ENCODE results near the gene HSD17B12. TPM values are rescaled to one million over a fixed set of nuclear protein-coding genes. Genes with fewer than 3 reads are reported as not detected.

Gene HSD17B12
- polyA plus RNA-seq, 3 donors: 13.3 to 35.5 (median 30.4) TPM

DNA sequence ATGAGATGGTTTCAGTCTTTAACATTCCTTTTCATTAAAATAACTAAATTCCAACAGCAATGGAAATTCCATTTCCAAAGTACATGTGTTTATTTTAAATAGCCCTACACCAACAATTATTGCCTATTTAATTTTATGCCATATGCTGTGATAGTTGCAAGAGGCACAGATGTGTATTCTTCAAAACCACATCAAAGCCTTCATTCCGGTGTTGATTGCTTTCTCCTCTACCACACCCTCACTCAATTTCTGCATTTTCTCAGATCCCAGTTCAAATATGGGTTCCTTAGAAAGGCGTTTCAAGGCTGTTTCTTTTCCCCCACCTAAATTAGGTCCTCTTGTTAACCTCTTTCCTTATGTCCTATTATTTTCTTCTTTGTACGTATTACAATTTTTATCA is 6.0 kb upstream of the HSD17B12 start:
- Histone ChIP-seq H2AFZ (ENCODE audit: insufficient read depth, low read depth, low read length, poor library complexity, severe bottlenecking) (no peak overlapping the region), H4K20me1 (ENCODE audit: insufficient read depth, low read length) (no peaks in the 10 kb centered on the region), H3K36me3 (replicated peaks in 1 of 2; ENCODE audit: control insufficient read depth in 1 of 2, insufficient read depth in 2 of 2, low read length in 2 of 2) (no peaks in the 10 kb centered on the region), H3K27ac (ENCODE audit: low read depth in 1 of 2, low read length in 2 of 2) (no peak overlapping the region), H3K4me1 (ENCODE audit: control insufficient read depth in 1 of 2, insufficient read depth in 2 of 2, low read length in 2 of 2) (peaks cover 1 to 2% of the 10 kb centered on the region in 2 donors), H3K79me2 (ENCODE audit: insufficient read depth, low read length) (no peaks in the 10 kb centered on the region), H3K9ac (ENCODE audit: insufficient read depth, low read length, poor library complexity, severe bottlenecking) (no peak overlapping the region), H3K27me3 (ENCODE audit: control insufficient read depth in 2 of 2, insufficient read depth in 2 of 2, low read length in 2 of 2) (peaks cover under 1 to 3% of the 10 kb centered on the region in 2 donors), H3K4me2 (replicated peaks; ENCODE audit: extremely low read depth, low read length, poor library complexity, severe bottlenecking) (no peak overlapping the region), H3K4me3 (replicated peaks in 1 of 3; ENCODE audit: low read depth in 2 of 3, low read length in 3 of 3) (no peak overlapping the region), H3K9me3 (replicated peaks in 1 of 2; ENCODE audit: control insufficient read depth in 1 of 2, insufficient read depth in 1 of 2, low read length in 2 of 2) (no peaks in the 10 kb centered on the region)
- no peak for DNase-seq
- Mint-ChIP-seq H3K9me3 (peaks cover 0 to 14% (median 4%) of the 10 kb centered on the region in 7 donors), H3K27me3 (ENCODE audit: low read depth in 3 of 3) (peaks cover 3 to 15% (median 12%) of the 10 kb centered on the region in 3 donors), H3K4me3 (no peak overlapping the region), H3K4me1 (peaks cover 3% of the 10 kb centered on the region), H3K36me3 (no peaks in the 10 kb centered on the region), H3K27ac (no peak overlapping the region)
- no peak for TF ChIP-seq CTCF (IDR thresholded peaks at IDR 0.05)
- 0% methylated on average over 1 of the region's 3 CpGs for WGBS (ENCODE audit: insufficient coverage)
- intact Hi-C loops (cut with micrococcal nuclease): loop anchor here in 1 of 2 donors (10.0 kb wide), 1 partner anchor 320 kb away; the partner anchor contains the start of gene TTC17

- H3K4me2 ChIP-seq (replicated peaks; ENCODE audit: extremely low read depth, low read length, poor library complexity, severe bottlenecking): no peak overlapping the region
- H3K27ac Mint-ChIP-seq: no peak overlapping the region
- no peaks in the 10 kb centered on the region for H3K36me3 ChIP-seq (replicated peaks in 1 of 2; ENCODE audit: control insufficient read depth in 1 of 2, insufficient read depth in 2 of 2, low read length in 2 of 2)
- intact Hi-C loops (cut with micrococcal nuclease): loop anchor here in 1 of 2 donors (10.0 kb wide), 1 partner anchor 322 kb away; the partner anchor contains the start of gene TTC17
- peaks cover 2 to 15% (median 10%) of the 10 kb centered on the region in 3 donors for H3K27me3 Mint-ChIP-seq (ENCODE audit: low read depth in 3 of 3)
- H3K4me1 Mint-ChIP-seq: peaks cover 17% of the 10 kb centered on the region
- H3K9me3 ChIP-seq (replicated peaks in 1 of 2; ENCODE audit: control insufficient read depth in 1 of 2, insufficient read depth in 1 of 2, low read length in 2 of 2): no peaks in the 10 kb centered on the region
- no peak overlapping the region for H3K27ac ChIP-seq (ENCODE audit: low read depth in 1 of 2, low read length in 2 of 2)
- H3K4me3 Mint-ChIP-seq: no peak overlapping the region
- no CpG with 5 or more reads among the region's 2 CpGs for WGBS (ENCODE audit: insufficient coverage)
- no peak overlapping the region for H3K4me3 ChIP-seq (replicated peaks in 1 of 3; ENCODE audit: low read depth in 2 of 3, low read length in 3 of 3)
- peaks cover 4% of the 10 kb centered on the region for H3K79me2 ChIP-seq (ENCODE audit: insufficient read depth, low read length)
- no peak for TF ChIP-seq CTCF (IDR thresholded peaks at IDR 0.05)
- no peaks in the 10 kb centered on the region for H3K27me3 ChIP-seq (ENCODE audit: control insufficient read depth in 2 of 2, insufficient read depth in 2 of 2, low read length in 2 of 2)
- H2AFZ ChIP-seq (ENCODE audit: insufficient read depth, low read depth, low read length, poor library complexity, severe bottlenecking): no peak overlapping the region
- H3K9me3 Mint-ChIP-seq: peaks cover 2 to 14% (median 8%) of the 10 kb centered on the region in 7 donors
- H3K4me1 ChIP-seq (ENCODE audit: control insufficient read depth in 1 of 2, insufficient read depth in 2 of 2, low read length in 2 of 2): peaks cover 14 to 16% of the 10 kb centered on the region in 2 donors
- no peak for DNase-seq
- no peak overlapping the region for H3K9ac ChIP-seq (ENCODE audit: insufficient read depth, low read length, poor library complexity, severe bottlenecking)
- no peaks in the 10 kb centered on the region for H3K36me3 Mint-ChIP-seq
- no peaks in the 10 kb centered on the region for H4K20me1 ChIP-seq (ENCODE audit: insufficient read depth, low read length)
These were observed 3.6 kb upstream of the HSD17B12 start for GRCh38 chr11:43676933-43677332.
